ENCODE data around the gene AKAP12.

AKAP12 gene

GRCh38 chr6:151293688-151294016 is 53.9 kb downstream of the AKAP12 start:
- no peaks in the 10 kb centered on the region for H3K79me2 ChIP-seq (ENCODE audit: insufficient read depth, low read length)
- H3F3A ChIP-seq (ENCODE audit: insufficient read depth, low read length), result no peaks in the 10 kb centered on the region
- no peak overlapping the region for H3K4me3 ChIP-seq (ENCODE audit: low read depth, low read length, poor library complexity, severe bottlenecking)
- H3K27ac ChIP-seq (ENCODE audit: low read depth, low read length, poor library complexity, severe bottlenecking), result no peak overlapping the region
- H3K9me3 ChIP-seq (ENCODE audit: low read length), result no peaks in the 10 kb centered on the region
- H3K36me3 ChIP-seq (ENCODE audit: insufficient read depth, low read length), result no peaks in the 10 kb centered on the region
- H3K4me1 ChIP-seq (ENCODE audit: insufficient read depth, low read length, severe bottlenecking), result no peaks in the 10 kb centered on the region
- H3K27me3 ChIP-seq (ENCODE audit: insufficient read depth, low read length), result no peaks in the 10 kb centered on the region
- H3K4me2 ChIP-seq (ENCODE audit: low read length), result no peak overlapping the region
- TF ChIP-seq CTCF (IDR thresholded peaks at IDR 0.05; ENCODE audit: low read length) (no peak), EZH2 (IDR thresholded peaks at IDR 0.05; ENCODE audit: borderline replicate concordance, low read length) (no peak)
- H3K9me2 ChIP-seq (ENCODE audit: low read depth, low read length), result no peaks in the 10 kb centered on the region
- H4K20me1 ChIP-seq (ENCODE audit: insufficient read depth, low read length), result no peaks in the 10 kb centered on the region
- H2AFZ ChIP-seq (ENCODE audit: low read length), result no peak overlapping the region
- H3K9ac ChIP-seq (ENCODE audit: low read length), result no peak overlapping the region

GRCh38 chr6:151294561-151295101 is 54.9 kb downstream of the AKAP12 start:
- Histone ChIP-seq H3K9me3 (ENCODE audit: low read length) (no peaks in the 10 kb centered on the region), H3K27ac (ENCODE audit: low read depth, low read length, poor library complexity, severe bottlenecking) (no peak overlapping the region), H3K4me2 (ENCODE audit: low read length) (no peak overlapping the region), H3K27me3 (ENCODE audit: insufficient read depth, low read length) (no peaks in the 10 kb centered on the region), H3K9ac (ENCODE audit: low read length) (no peak overlapping the region), H3K9me2 (ENCODE audit: low read depth, low read length) (no peaks in the 10 kb centered on the region), H3F3A (ENCODE audit: insufficient read depth, low read length) (no peaks in the 10 kb centered on the region), H3K4me1 (ENCODE audit: insufficient read depth, low read length, severe bottlenecking) (no peaks in the 10 kb centered on the region), H3K4me3 (ENCODE audit: low read depth, low read length, poor library complexity, severe bottlenecking) (no peak overlapping the region), H4K20me1 (ENCODE audit: insufficient read depth, low read length) (no peaks in the 10 kb centered on the region), H3K79me2 (ENCODE audit: insufficient read depth, low read length) (no peaks in the 10 kb centered on the region), H2AFZ (ENCODE audit: low read length) (no peak overlapping the region), H3K36me3 (ENCODE audit: insufficient read depth, low read length) (no peaks in the 10 kb centered on the region)
- no peak for TF ChIP-seq EZH2 (IDR thresholded peaks at IDR 0.05; ENCODE audit: borderline replicate concordance, low read length)
- no peak for TF ChIP-seq CTCF (IDR thresholded peaks at IDR 0.05; ENCODE audit: low read length)

- Histone ChIP-seq H3K9me2 (ENCODE audit: low read depth, low read length) (no peaks in the 10 kb centered on the region), H3K36me3 (ENCODE audit: insufficient read depth, low read length) (no peaks in the 10 kb centered on the region), H3K4me1 (ENCODE audit: insufficient read depth, low read length, severe bottlenecking) (no peaks in the 10 kb centered on the region), H3K27ac (ENCODE audit: low read depth, low read length, poor library complexity, severe bottlenecking) (no peak overlapping the region), H3K27me3 (ENCODE audit: insufficient read depth, low read length) (no peaks in the 10 kb centered on the region; the same call in 1 of the 2 replicates), H3F3A (ENCODE audit: insufficient read depth, low read length) (no peaks in the 10 kb centered on the region), H3K9ac (ENCODE audit: low read length) (no peak overlapping the region), H3K79me2 (ENCODE audit: insufficient read depth, low read length) (no peaks in the 10 kb centered on the region), H2AFZ (ENCODE audit: low read length) (no peak overlapping the region), H3K9me3 (ENCODE audit: low read length) (no peaks in the 10 kb centered on the region), H3K4me3 (ENCODE audit: low read depth, low read length, poor library complexity, severe bottlenecking) (no peak overlapping the region), H3K4me2 (ENCODE audit: low read length) (no peak overlapping the region), H4K20me1 (ENCODE audit: insufficient read depth, low read length) (no peaks in the 10 kb centered on the region)
- TF ChIP-seq CTCF (IDR thresholded peaks at IDR 0.05; ENCODE audit: low read length) (no peak), EZH2 (IDR thresholded peaks at IDR 0.05; ENCODE audit: borderline replicate concordance, low read length) (no peak)
Observed at GRCh38 chr6:151297886-151298285, 58.1 kb downstream of the AKAP12 start.

All from OCI-LY1 (cell line).